SK-N-SH (cell line): ENCODE results near the gene NOXRED1. TPM values are rescaled to one million over a fixed set of nuclear protein-coding genes. Genes with fewer than 3 reads are reported as not detected.

Source experiments
- CTCF ChIA-PET: fragments of 300-600, 350-600 bp; formaldehyde crosslinking; extraction: SDS; loops from one replicate; lab custom pipeline; 2021; lab: Yijun Ruan, JAX
- POLR2A ChIA-PET: fragments of 350-600 bp; sonication (Branson Sonifier 250); formaldehyde crosslinking; extraction: SDS; loops from one replicate; lab custom pipeline; 2020; ENCODE audit warnings: antibody characterized with exemption, inconsistent platforms; lab: Yijun Ruan, JAX
- DNase-seq: peaks from one replicate; pipeline ENCODE4 v3.0.0; 2012
- H2AFZ ChIP-seq: fragments of 200-600 bp; sonication (generic); 2 replicates; pipeline ENCODE4 v1.8.1; 2016; ENCODE audit warnings: antibody characterized with exemption, mild to moderate bottlenecking, low read depth
- H3F3A ChIP-seq: fragments of 200-600 bp; sonication (generic); replicated peaks from 2 replicates; pipeline ENCODE3; 2016; ENCODE audit warnings: antibody characterized with exemption, mild to moderate bottlenecking; ENCODE audit not compliant: insufficient read depth
- H3K27ac ChIP-seq, 2 experiments: fragments of 200-500 bp in 1 of 2; fragments of 200-600 bp in 1 of 2; sonication (Bioruptor generic) in 1 of 2; sonication (generic), shearing (Covaris generic) in 1 of 2; 2 replicates each; pipeline versions ENCODE4 v1.5.1 to v1.6.1; 2014 to 2016; ENCODE audit warnings: low read depth in 2 of 2, inconsistent platforms in 1 of 2, low read length in 1 of 2, mild to moderate bottlenecking in 1 of 2, mixed read lengths in 1 of 2
- H3K27me3 ChIP-seq: fragments of 200-600 bp; sonication (generic), shearing (Covaris generic); 2 replicates; pipeline ENCODE4 v1.6.1; 2016; ENCODE audit warnings: mixed run types; ENCODE audit not compliant: insufficient read depth
- H3K36me3 ChIP-seq, 2 experiments: fragments of 200-500 bp in 1 of 2; fragments of 200-600 bp in 1 of 2; sonication (Bioruptor generic) in 1 of 2; sonication (generic) in 1 of 2; replicated peaks in 1 of 2; 2 replicates each; pipeline versions ENCODE3 to v1.5.1; 2014 to 2016; ENCODE audit warnings: low read length in 1 of 2, mild to moderate bottlenecking in 1 of 2; ENCODE audit not compliant: insufficient read depth in 2 of 2, control insufficient read depth in 1 of 2
- H3K4me1 ChIP-seq, 2 experiments: fragments of 200-500 bp in 1 of 2; fragments of 200-600 bp in 1 of 2; sonication (Bioruptor generic) in 1 of 2; sonication (generic), shearing (Covaris generic) in 1 of 2; 2 replicates each; pipeline versions ENCODE4 v1.5.1 to v1.6.1; 2014 to 2016; ENCODE audit warnings: low read depth in 1 of 2, low read length in 1 of 2, mixed run types in 1 of 2; ENCODE audit not compliant: insufficient read depth in 2 of 2, control insufficient read depth in 1 of 2
- H3K4me2 ChIP-seq: fragments of 200-600 bp; sonication (generic), shearing (Covaris generic); 2 replicates; pipeline ENCODE4 v1.6.1; 2017; ENCODE audit warnings: mixed run types
- H3K4me3 ChIP-seq, 2 experiments: fragments of 200-500 bp in 1 of 2; fragments of 200-600 bp in 1 of 2; sonication (Bioruptor generic) in 1 of 2; sonication (generic), shearing (Covaris generic) in 1 of 2; 2 replicates each; pipeline versions ENCODE4 v1.5.1 to v1.8.1; 2014 to 2016; ENCODE audit warnings: low read depth in 2 of 2, inconsistent platforms in 1 of 2, low read length in 1 of 2, mild to moderate bottlenecking in 1 of 2, mixed read lengths in 1 of 2, moderate library complexity in 1 of 2
- H3K79me2 ChIP-seq: fragments of 200-600 bp; sonication (generic); 2 replicates; pipeline ENCODE4 v1.8.1; 2017; ENCODE audit warnings: mild to moderate bottlenecking; ENCODE audit not compliant: insufficient read depth
- H3K9ac ChIP-seq: fragments of 200-600 bp; sonication (generic); 2 replicates; pipeline ENCODE4 v1.6.1; 2017; ENCODE audit warnings: mixed run types
- H3K9me2 ChIP-seq: fragments of 200-600 bp; sonication (generic); 2 replicates; pipeline ENCODE4 v1.6.1; 2017; ENCODE audit warnings: mixed run types
- H3K9me3 ChIP-seq: fragments of 200-600 bp; sonication (generic); 2 replicates; pipeline ENCODE4 v1.6.1; 2017; ENCODE audit warnings: mixed run types, mild to moderate bottlenecking, moderate library complexity
- H4K20me1 ChIP-seq: fragments of 200-600 bp; sonication (generic); 2 replicates; pipeline ENCODE4 v1.6.1; 2017; ENCODE audit warnings: mild to moderate bottlenecking, mixed run types; ENCODE audit not compliant: insufficient read depth
- CHD2 ChIP-seq: fragments of 150-350 bp; IDR thresholded peaks from 2 replicates; pipeline ENCODE4 v1.6.1; 2018; ENCODE audit warnings: low read length; ENCODE audit not compliant: partially characterized antibody
- CTCF ChIP-seq: fragments of 200-600 bp; sonication (generic); IDR thresholded peaks from 2 replicates; pipeline ENCODE4 v1.6.1; 2017; ENCODE audit warnings: antibody characterized with exemption, mild to moderate bottlenecking, moderate library complexity
- ELF1 ChIP-seq: IDR thresholded peaks from 2 replicates; pipeline ENCODE4 v1.4.0; 2012
- FOSL2 ChIP-seq: IDR thresholded peaks from 2 replicates; pipeline ENCODE4 v1.4.0; 2012; ENCODE audit warnings: low read depth, mild to moderate bottlenecking, moderate library complexity, borderline replicate concordance
- MXI1 ChIP-seq: IDR thresholded peaks from 2 replicates; pipeline ENCODE4 v1.6.1; 2012; ENCODE audit warnings: mild to moderate bottlenecking, low read depth, low read length, improper control_type of control experiment
- NRF1 ChIP-seq: IDR thresholded peaks from 2 replicates; pipeline ENCODE4 v1.6.1; 2012; ENCODE audit warnings: low read depth, mild to moderate bottlenecking, low read length
- REST ChIP-seq: IDR thresholded peaks from 2 replicates; pipeline ENCODE4 v1.6.1; 2012; ENCODE audit warnings: mild to moderate bottlenecking, low read depth, low read length, moderate library complexity
- RFX5 ChIP-seq: IDR thresholded peaks from 2 replicates; pipeline ENCODE4 v1.6.1; 2012; ENCODE audit warnings: mild to moderate bottlenecking, improper control_type of control experiment, low read length
- RXRA ChIP-seq: IDR thresholded peaks from 2 replicates; pipeline ENCODE4 v1.4.0; 2012; ENCODE audit warnings: low read depth, mild to moderate bottlenecking, borderline replicate concordance
- TAF1 ChIP-seq: IDR thresholded peaks from 2 replicates; pipeline ENCODE4 v1.6.1; 2012; ENCODE audit warnings: low read depth, mild to moderate bottlenecking, low read length, moderate library complexity, borderline replicate concordance
- USF1 ChIP-seq: IDR thresholded peaks from 2 replicates; pipeline ENCODE4 v1.4.0; 2012; ENCODE audit warnings: low read depth, borderline replicate concordance
- YY1 ChIP-seq: IDR thresholded peaks from 2 replicates; pipeline ENCODE4 v1.4.0; 2012; ENCODE audit warnings: low read depth, mild to moderate bottlenecking
- WGBS: methylation state at CpG from one replicate; pipeline ENCODE4 v1.1.6; 2017; ENCODE audit warnings: low lambda C conversion rate; 5-methylcytosine and 5-hydroxymethylcytosine counted together
- polyA plus RNA-seq, 3 experiments: library from polyadenylated mRNA; depleted of rRNA; stranded (reverse); fragments of >200 nt; gene quantifications; 2 replicates each; pipeline ENCODE4 v1.2.3, GENCODE V29; 2012

The NOXRED1 gene
- polyA plus RNA-seq, 1 of the 3 experiments (the other 2 are of a cell fraction), result 0.21 TPM

- Histone ChIP-seq H3K9me3 (no peaks in the 10 kb centered on the region), H3K36me3 (peaks cover 2 to 5% of the 10 kb centered on the region in 2 experiments), H3K4me2 (no peak overlapping the region), H3K4me3 (no peak overlapping the region), H3K79me2 (no peaks in the 10 kb centered on the region), H2AFZ (no peak overlapping the region), H3F3A (no peaks in the 10 kb centered on the region), H3K4me1 (no peaks in the 10 kb centered on the region; a peak in 1 of 4 replicates), H3K27ac (no peak overlapping the region), H3K9ac (no peak overlapping the region), H3K9me2 (no peaks in the 10 kb centered on the region), H4K20me1 (no peaks in the 10 kb centered on the region), H3K27me3 (no peaks in the 10 kb centered on the region)
- no peak for DNase-seq
- TF ChIP-seq REST (no peak), RXRA (no peak), TAF1 (no peak), YY1 (no peak), CTCF (no peak), CHD2 (no peak), NRF1 (no peak), ELF1 (no peak), USF1 (no peak), FOSL2 (no peak), RFX5 (no peak), MXI1 (no peak)
- POLR2A ChIA-PET, result no interaction called here
- WGBS, result 91% methylated on average over 5 of the region's 5 CpGs
- CTCF ChIA-PET, result interaction anchor here (1.2 kb wide), 1 partner anchor 202 kb away, joined by 3 read pairs; no protein-coding TSS in a partner anchor
Measured at GRCh38 chr14:77353469-77354141, 69.7 kb downstream of the NOXRED1 start.
